ENCODE measurements around the gene PLEKHA7.

GRCh38 chr11:17012712-17013547 lies 1.3 kb downstream of the PLEKHA7 start:
- TF ChIP-seq POLR2A (IDR thresholded peaks at IDR 0.05) (no peak), CTCF (IDR thresholded peaks at IDR 0.05) (no peak)

Measured in suprapubic skin (tissue), 3 donors.